ENCODE measurements around the gene MAN2A1. TPM values are rescaled to one million over a fixed set of nuclear protein-coding genes. Genes with fewer than 3 reads are reported as not detected.
A peak's percentile ranks its signal among the peaks of the same experiment; 100 is the strongest.

Gene MAN2A1
- total RNA-seq, 1 experiment from 2014 or later: 21.8 TPM

GRCh38 chr5:109682383-109682782 lies 7.3 kb upstream of the MAN2A1 start:
- Histone ChIP-seq H3K9ac (ENCODE audit: low read length) (no peak overlapping the region), H3K4me3 (ENCODE audit: low read length) (no peak overlapping the region), H3F3A (ENCODE audit: low read length, unreplicated experiment) (no peaks in the 10 kb centered on the region), H2AFZ (ENCODE audit: low read length) (no peak overlapping the region), H3K4me1 (ENCODE audit: insufficient read depth, low read length) (peaks cover 16% of the 10 kb centered on the region), H3K4me2 (ENCODE audit: low read length) (peak overlapping the region; percentile 49), H3K79me2 (ENCODE audit: low read length) (no peaks in the 10 kb centered on the region), H3K27ac (ENCODE audit: low read length) (peak overlapping the region; percentile 73), H3K36me3 (ENCODE audit: low read depth, low read length) (no peaks in the 10 kb centered on the region), H3K9me3 (ENCODE audit: low read length) (no peaks in the 10 kb centered on the region), H3K27me3 (ENCODE audit: low read length) (no peaks in the 10 kb centered on the region), H3K9me2 (replicated peaks; ENCODE audit: low read length) (no peaks in the 10 kb centered on the region), H4K20me1 (ENCODE audit: low read length) (no peaks in the 10 kb centered on the region)
- CTCF ChIA-PET: interaction anchor here (0.7 kb wide), 1 partner anchor 943 kb away, joined by 3 read pairs; no protein-coding TSS in a partner anchor
- DNase-seq (peak; percentile 16), ATAC-seq (peak; percentile 31; the same call in 1 of the 2 replicates)
- intact Hi-C loops (cut with micrococcal nuclease): loop anchor here (10.0 kb wide), 1 partner anchor 88 kb away; no protein-coding TSS in a partner anchor
- POLR2A ChIA-PET (ENCODE audit: unreplicated experiment): no interaction called here
- BruUV-seq (replicated peaks): no TSS peak
- no peak for TF ChIP-seq CTCF (conservative IDR thresholded peaks at IDR 0.05; ENCODE audit: low read depth, low read length)
- no peak for TF ChIP-seq EZH2phosphoT487 (IDR thresholded peaks at IDR 0.05; ENCODE audit: borderline replicate concordance, low read length)
- TF ChIP-seq EZH2 (IDR thresholded peaks at IDR 0.05; ENCODE audit: low read length, unreplicated experiment): no peak

- POLR2A ChIA-PET (ENCODE audit: unreplicated experiment): no interaction called here
- no peak for ATAC-seq
These were observed 3.8 kb upstream of the MAN2A1 start for GRCh38 chr5:109685916-109686315.

GRCh38 chr5:109688630-109688969 lies 1.1 kb upstream of the MAN2A1 start:
- ChIA-PET POLR2A (ENCODE audit: unreplicated experiment) (no interaction called here), CTCF (no interaction called here)
- H3K9me3 ChIP-seq (ENCODE audit: low read length): no peaks in the 10 kb centered on the region
- no peaks in the 10 kb centered on the region for H3K27me3 ChIP-seq (ENCODE audit: low read length)
- H3K27ac ChIP-seq (ENCODE audit: low read length): no peak overlapping the region
- no peaks in the 10 kb centered on the region for H3K9me2 ChIP-seq (replicated peaks; ENCODE audit: low read length)
- peak overlapping the region; percentile 96; the same call in 1 of the 2 replicates for H3K4me2 ChIP-seq (ENCODE audit: low read length)
- TSS peak; percentile 68 for BruUV-seq (replicated peaks)
- H3K9ac ChIP-seq (ENCODE audit: low read length): peak overlapping the region; percentile 12; the same call in 1 of the 2 replicates
- ATAC-seq (no peak), DNase-seq (peak; percentile 34)
- H3K79me2 ChIP-seq (ENCODE audit: low read length): peaks cover 34% of the 10 kb centered on the region
- peak overlapping the region; percentile 98; the same call in 1 of the 2 replicates for H3K4me3 ChIP-seq (ENCODE audit: low read length)
- H3F3A ChIP-seq (ENCODE audit: low read length, unreplicated experiment): no peaks in the 10 kb centered on the region
- TF ChIP-seq EZH2 (IDR thresholded peaks at IDR 0.05; ENCODE audit: low read length, unreplicated experiment): no peak
- no peak for TF ChIP-seq EZH2phosphoT487 (IDR thresholded peaks at IDR 0.05; ENCODE audit: borderline replicate concordance, low read length)
- peak; percentile 53; the same call in 1 of the 2 replicates for TF ChIP-seq CTCF (conservative IDR thresholded peaks at IDR 0.05; ENCODE audit: low read depth, low read length)
- peaks cover 17% of the 10 kb centered on the region for H3K4me1 ChIP-seq (ENCODE audit: insufficient read depth, low read length)
- no peaks in the 10 kb centered on the region for H3K36me3 ChIP-seq (ENCODE audit: low read depth, low read length)
- intact Hi-C loops (cut with micrococcal nuclease): loop anchor here (10.0 kb wide), 1 partner anchor 94 kb away; no protein-coding TSS in a partner anchor
- peak overlapping the region; percentile 96 for H2AFZ ChIP-seq (ENCODE audit: low read length)
- peaks cover 8% of the 10 kb centered on the region; the same call in 1 of the 2 replicates for H4K20me1 ChIP-seq (ENCODE audit: low read length)

More at GRCh38 chr5:109685916-109686315, 3.8 kb upstream of the MAN2A1 start:
- Histone ChIP-seq H3K9me2 (replicated peaks; ENCODE audit: low read length) (no peaks in the 10 kb centered on the region), H3K36me3 (ENCODE audit: low read depth, low read length) (no peaks in the 10 kb centered on the region), H4K20me1 (ENCODE audit: low read length) (no peaks in the 10 kb centered on the region), H3K4me2 (ENCODE audit: low read length) (no peak overlapping the region), H3F3A (ENCODE audit: low read length, unreplicated experiment) (no peaks in the 10 kb centered on the region), H3K9me3 (ENCODE audit: low read length) (no peaks in the 10 kb centered on the region), H3K9ac (ENCODE audit: low read length) (no peak overlapping the region), H3K27ac (ENCODE audit: low read length) (no peak overlapping the region), H2AFZ (ENCODE audit: low read length) (no peak overlapping the region), H3K4me1 (ENCODE audit: insufficient read depth, low read length) (peaks cover 16% of the 10 kb centered on the region), H3K4me3 (ENCODE audit: low read length) (no peak overlapping the region), H3K79me2 (ENCODE audit: low read length) (peaks cover 7% of the 10 kb centered on the region), H3K27me3 (ENCODE audit: low read length) (no peaks in the 10 kb centered on the region)
- no TSS peak for BruUV-seq (replicated peaks)
- CTCF ChIA-PET: no interaction called here
- DNase-seq: no peak
- TF ChIP-seq EZH2phosphoT487 (IDR thresholded peaks at IDR 0.05; ENCODE audit: borderline replicate concordance, low read length): no peak
- intact Hi-C loops (cut with micrococcal nuclease): loop anchor here (10.0 kb wide), 1 partner anchor 91 kb away; no protein-coding TSS in a partner anchor
